ENCODE results near the gene RAB8B.

- TF ChIP-seq CTCF (IDR thresholded peaks at IDR 0.05) (no peak), POLR2A (IDR thresholded peaks at IDR 0.05) (no peak)
Observed at GRCh38 chr15:63191895-63192618, 2.7 kb downstream of the RAB8B start.
